Activated gamma-delta T cell treated with Interleukin-2 at 50 U/mL for 16 hours (primary cell): ENCODE results near the gene AMIGO1.

ENCODE experiments used
- DNase-seq: peaks from one replicate; pipeline ENCODE4 v3.0.0-alpha.2; 2020

AMIGO1 gene

GRCh38 chr1:109532365-109533136, 23.0 kb upstream of the AMIGO1 start:
- DNase-seq, result peak; percentile 92

- no peak for DNase-seq
Observed at GRCh38 chr1:109531826-109532364, 22.4 kb upstream of the AMIGO1 start.

- no peak for DNase-seq
Observed at GRCh38 chr1:109531380-109531779, 21.9 kb upstream of the AMIGO1 start.

GRCh38 chr1:109530457-109531087, 21.0 kb upstream of the AMIGO1 start:
- no peak for DNase-seq

- DNase-seq, result no peak
Observed at GRCh38 chr1:109529881-109530456, 20.4 kb upstream of the AMIGO1 start.

- no peak for DNase-seq
Observed at GRCh38 chr1:109528712-109529111, 19.2 kb upstream of the AMIGO1 start.

- no peak for DNase-seq
Observed at GRCh38 chr1:109527846-109528695, 18.5 kb upstream of the AMIGO1 start.

- no peak for DNase-seq
Observed at GRCh38 chr1:109527098-109527811, 17.7 kb upstream of the AMIGO1 start.

- no peak for DNase-seq
Observed at GRCh38 chr1:109523706-109524105, 14.2 kb upstream of the AMIGO1 start.

GRCh38 chr1:109522026-109522425, 12.5 kb upstream of the AMIGO1 start:
- no peak for DNase-seq

- DNase-seq, result no peak
Observed at GRCh38 chr1:109521002-109521951, 11.8 kb upstream of the AMIGO1 start.

GRCh38 chr1:109517337-109517736, 7.8 kb upstream of the AMIGO1 start:
- no peak for DNase-seq

GRCh38 chr1:109516872-109517271, 7.3 kb upstream of the AMIGO1 start:
- DNase-seq, result no peak

GRCh38 chr1:109514846-109515245, 5.3 kb upstream of the AMIGO1 start:
- DNase-seq, result no peak

GRCh38 chr1:109513110-109513710, 3.7 kb upstream of the AMIGO1 start:
- no peak for DNase-seq

GRCh38 chr1:109508873-109509175, 703 bp downstream of the AMIGO1 start:
- DNase-seq, result no peak

GRCh38 chr1:109508001-109508872, 1.3 kb downstream of the AMIGO1 start:
- DNase-seq, result no peak

- no peak for DNase-seq
Observed at GRCh38 chr1:109504974-109505373, 4.6 kb downstream of the AMIGO1 start.

GRCh38 chr1:109503935-109504334, 5.6 kb downstream of the AMIGO1 start:
- DNase-seq, result no peak

- DNase-seq, result peak; percentile 51
Observed at GRCh38 chr1:109502364-109502851, 7.1 kb downstream of the AMIGO1 start.
